GM15510 (cell line): ENCODE measurements around the gene OR4X1.

Experiments
- POLR2A ChIP-seq: IDR thresholded peaks from 3 replicates; pipeline ENCODE4 v1.6.1; 2011; ENCODE audit warnings: borderline replicate concordance; ENCODE audit not compliant: insufficient read length; ENCODE audit errors: extremely low read depth

OR4X1 gene

GRCh38 chr11:48263423-48263911, at the start of gene OR4X1:
OR4X1 (plus strand) TSS chr11:48263861; CDS start chr11:48263861, 0 bp downstream.
- TF ChIP-seq POLR2A: no peak

GRCh38 chr11:48216510-48216909, 47.2 kb upstream of the OR4X1 start, which contains the start of gene OR4B1:
OR4B1 (plus strand) TSS chr11:48216810; CDS start chr11:48216810, 0 bp downstream.
- TF ChIP-seq POLR2A: no peak

- no peak for TF ChIP-seq POLR2A
These were observed 34.9 kb upstream of the OR4X1 start for GRCh38 chr11:48228761-48229160.

- no peak for TF ChIP-seq POLR2A
These were observed 25.9 kb upstream of the OR4X1 start for GRCh38 chr11:48237727-48238126.

- TF ChIP-seq POLR2A: no peak
These were observed 21.2 kb upstream of the OR4X1 start for GRCh38 chr11:48242501-48242900.

- no peak for TF ChIP-seq POLR2A
These were observed 18.9 kb upstream of the OR4X1 start, which contains the start of gene OR4X2 for GRCh38 chr11:48244804-48245203. OR4X2 (plus strand) TSS chr11:48245104; CDS start chr11:48245104, 0 bp downstream.

- no peak for TF ChIP-seq POLR2A
These were observed 14.8 kb upstream of the OR4X1 start for GRCh38 chr11:48248902-48249301.

- no peak for TF ChIP-seq POLR2A
These were observed 2.1 kb upstream of the OR4X1 start for GRCh38 chr11:48261600-48261999.

GRCh38 chr11:48270621-48271020, 7.0 kb downstream of the OR4X1 start:
- no peak for TF ChIP-seq POLR2A

GRCh38 chr11:48272606-48273005, 8.9 kb downstream of the OR4X1 start:
- no peak for TF ChIP-seq POLR2A

GRCh38 chr11:48305923-48306322, 42.3 kb downstream of the OR4X1 start, which contains the start of gene OR4S1:
OR4S1 (plus strand) TSS chr11:48306223; CDS start chr11:48306223, 0 bp downstream.
- TF ChIP-seq POLR2A: no peak

GRCh38 chr11:48307760-48308386, 44.2 kb downstream of the OR4X1 start:
- no peak for TF ChIP-seq POLR2A
